CD14-positive monocyte (primary cell): ENCODE results near the gene MYO3B. TPM values are rescaled to one million over a fixed set of nuclear protein-coding genes. Genes with fewer than 3 reads are reported as not detected.
"Not testable (repeated sequence)": the region's sequence is repeated elsewhere in the genome, so short reads cannot be mapped to it uniquely, and the experiment has no call there.

Source experiments
- DNase-seq, 3 donors: peaks; one replicate each; pipeline ENCODE4 v3.0.0-alpha.2; 2011 to 2022
- H2AFZ ChIP-seq: 2 replicates; pipeline ENCODE4 v1.6.0; 2012; ENCODE audit warnings: mild to moderate bottlenecking, low read depth, low read length, inconsistent platforms; ENCODE audit not compliant: insufficient read depth, poor library complexity, severe bottlenecking
- H3K27ac ChIP-seq, 2 donors: 1 replicate in 1 of 2; 2 replicates in 1 of 2; pipeline ENCODE4 v1.5.1; 2012 to 2013; ENCODE audit warnings: low read length in 2 of 2, control low read depth in 1 of 2, inconsistent platforms in 1 of 2, low read depth in 1 of 2, mild to moderate bottlenecking in 1 of 2
- H3K27me3 ChIP-seq, 2 donors: one replicate each; pipeline versions ENCODE4 v1.6.0 to v1.6.1; 2011 to 2013; ENCODE audit warnings: low read length in 2 of 2; ENCODE audit not compliant: control insufficient read depth in 2 of 2, insufficient read depth in 2 of 2
- H3K36me3 ChIP-seq, 2 donors: replicated peaks in 1 of 2; 1 replicate in 1 of 2; 2 replicates in 1 of 2; pipeline versions ENCODE4 v1.5.1 to v1.6.1; 2012 to 2013; ENCODE audit warnings: low read length in 2 of 2, control low read depth in 1 of 2, inconsistent platforms in 1 of 2, mild to moderate bottlenecking in 1 of 2; ENCODE audit not compliant: insufficient read depth in 2 of 2, control insufficient read depth in 1 of 2
- H3K4me1 ChIP-seq, 2 donors: 1 replicate in 1 of 2; 2 replicates in 1 of 2; pipeline versions ENCODE4 v1.5.1 to v1.6.1; 2012 to 2013; ENCODE audit warnings: low read length in 2 of 2, control low read depth in 1 of 2, inconsistent platforms in 1 of 2, mild to moderate bottlenecking in 1 of 2, moderate library complexity in 1 of 2; ENCODE audit not compliant: insufficient read depth in 2 of 2, control insufficient read depth in 1 of 2
- H3K4me2 ChIP-seq: replicated peaks from 2 replicates; pipeline ENCODE3; 2012; ENCODE audit warnings: low read length, moderate library complexity, mild to moderate bottlenecking; ENCODE audit not compliant: poor library complexity, severe bottlenecking; ENCODE audit errors: extremely low read depth
- H3K4me3 ChIP-seq, 3 experiments: fragments of 200-600 bp in 1 of 3; sonication (generic) in 1 of 3; replicated peaks in 1 of 3; 1 replicate in 2 of 3; 2 replicates in 1 of 3; pipeline ENCODE4 v1.5.1; 2011 to 2013; ENCODE audit warnings: low read length in 3 of 3, mild to moderate bottlenecking in 3 of 3, control low read depth in 2 of 3, low read depth in 2 of 3, inconsistent platforms in 1 of 3, moderate library complexity in 1 of 3
- H3K79me2 ChIP-seq: 2 replicates; pipeline ENCODE4 v1.6.0; 2012; ENCODE audit warnings: mild to moderate bottlenecking, control low read depth, inconsistent platforms, low read length, moderate library complexity; ENCODE audit not compliant: insufficient read depth
- H3K9ac ChIP-seq: 2 replicates; pipeline ENCODE4 v1.6.0; 2017; ENCODE audit warnings: low read length, mild to moderate bottlenecking; ENCODE audit not compliant: insufficient read depth, poor library complexity, severe bottlenecking
- H3K9me3 ChIP-seq, 2 donors: replicated peaks in 1 of 2; 1 replicate in 1 of 2; 2 replicates in 1 of 2; pipeline versions ENCODE4 v1.5.1 to v1.6.1; 2012 to 2013; ENCODE audit warnings: low read length in 2 of 2, control low read depth in 1 of 2; ENCODE audit not compliant: control insufficient read depth in 1 of 2, insufficient read depth in 1 of 2
- H4K20me1 ChIP-seq: 2 replicates; pipeline ENCODE4 v1.6.0; 2012; ENCODE audit warnings: mild to moderate bottlenecking, low read length, control low read depth, moderate library complexity; ENCODE audit not compliant: insufficient read depth
- H3K27ac Mint-ChIP-seq, 7 donors: one replicate each; pipeline ENCODE4 v1.8.0; 2020; ENCODE audit warnings: mild to moderate bottlenecking in 7 of 7, mixed read lengths in 7 of 7, moderate library complexity in 6 of 7, inconsistent platforms in 2 of 7
- H3K27me3 Mint-ChIP-seq, 3 donors: one replicate each; pipeline ENCODE4 v1.8.0; 2021 to 2022; ENCODE audit warnings: low read depth in 3 of 3, mild to moderate bottlenecking in 3 of 3, mixed read lengths in 3 of 3, moderate library complexity in 3 of 3, inconsistent platforms in 1 of 3
- H3K36me3 Mint-ChIP-seq, 2 donors: one replicate each; pipeline ENCODE4 v1.8.0; 2020; ENCODE audit warnings: mixed read lengths in 2 of 2, inconsistent platforms in 1 of 2, mild to moderate bottlenecking in 1 of 2
- H3K4me1 Mint-ChIP-seq: one replicate; pipeline ENCODE4 v1.8.0; 2020; ENCODE audit warnings: mild to moderate bottlenecking, mixed read lengths
- H3K4me3 Mint-ChIP-seq, 2 donors: one replicate each; pipeline ENCODE4 v1.8.0; 2020; ENCODE audit warnings: mild to moderate bottlenecking in 2 of 2, mixed read lengths in 2 of 2, moderate library complexity in 1 of 2
- H3K9me3 Mint-ChIP-seq, 7 donors: one replicate each; pipeline ENCODE4 v1.8.0; 2020 to 2022; ENCODE audit warnings: mixed read lengths in 7 of 7, mild to moderate bottlenecking in 6 of 7, moderate library complexity in 6 of 7, inconsistent platforms in 2 of 7
- CTCF ChIP-seq: fragments of 200-600 bp; IDR thresholded peaks from one replicate; pipeline ENCODE4 v1.8.0; 2022; ENCODE audit warnings: antibody characterized with exemption, mild to moderate bottlenecking
- WGBS: methylation state at CpG from one replicate; pipeline ENCODE4 v1.1.5; 2013; ENCODE audit warnings: missing lambda C conversion rate; ENCODE audit not compliant: insufficient coverage; 5-methylcytosine and 5-hydroxymethylcytosine counted together
- intact Hi-C, 2 donors: fragments of 100-400 bp; cut with micrococcal nuclease; formaldehyde crosslinking; loops; one replicate each; pipeline versions ENCODE4 v1.15.0 to v1.15.1; 2023
- polyA plus RNA-seq, 3 donors: library from polyadenylated mRNA; depleted of rRNA in 1 of 3; unstranded in 2 of 3; stranded (reverse) in 1 of 3; fragments of 300-500 nt in 2 of 3; fragments of >200 nt in 1 of 3; fragmentation: Illumina TruSeq in 2 of 3; gene quantifications; 1 replicate in 2 of 3; 2 replicates in 1 of 3; pipeline ENCODE4 v1.2.3, GENCODE V29; 2012 to 2021

MYO3B gene
- polyA plus RNA-seq, 3 donors, result not detected

GRCh38 chr2:170212625-170213280, 34.8 kb downstream of the MYO3B start:
- H3K9me3 ChIP-seq, result no peaks in the 10 kb centered on the region
- no peak overlapping the region for H3K27ac ChIP-seq
- TF ChIP-seq CTCF, result no peak
- no peak overlapping the region for H3K27ac Mint-ChIP-seq
- H3K4me1 ChIP-seq, result no peaks in the 10 kb centered on the region
- H2AFZ ChIP-seq, result peak overlapping the region; percentile 18
- H3K4me2 ChIP-seq, result no peak overlapping the region
- no peak overlapping the region for H3K4me3 ChIP-seq
- no peaks in the 10 kb centered on the region for H3K27me3 ChIP-seq
- H4K20me1 ChIP-seq, result no peaks in the 10 kb centered on the region
- no peaks in the 10 kb centered on the region for H3K36me3 ChIP-seq
- no peaks in the 10 kb centered on the region for H3K79me2 ChIP-seq
- no peak for DNase-seq
- 21% methylated on average over 14 of the region's 14 CpGs for WGBS
- H3K9me3 Mint-ChIP-seq, result peaks cover 2 to 13% (median 3%) of the 10 kb centered on the region in 7 donors
- no peaks in the 10 kb centered on the region for H3K36me3 Mint-ChIP-seq
- peak overlapping the region in 1 of 2 donors; percentile 77 for H3K4me3 Mint-ChIP-seq
- H3K4me1 Mint-ChIP-seq, result peaks cover 11% of the 10 kb centered on the region
- no peak overlapping the region for H3K9ac ChIP-seq
- intact Hi-C loops, result no loop called here
- H3K27me3 Mint-ChIP-seq, result peaks cover 0 to 2% (median 1%) of the 10 kb centered on the region in 3 donors

GRCh38 chr2:170213281-170213625, 35.3 kb downstream of the MYO3B start:
- H3K27me3 ChIP-seq, H3K36me3 Mint-ChIP-seq, H3K4me2 ChIP-seq, H3K27ac Mint-ChIP-seq, H3K27me3 Mint-ChIP-seq, H3K27ac ChIP-seq, H3K4me3 ChIP-seq, H3K36me3 ChIP-seq, intact Hi-C loops, H4K20me1 ChIP-seq, H3K79me2 ChIP-seq, H3K4me1 ChIP-seq, H3K9me3 ChIP-seq, H3K9ac ChIP-seq, DNase-seq: not testable (repeated sequence)
- H3K4me1 Mint-ChIP-seq, result peaks cover 11% of the 10 kb centered on the region
- peaks cover 2 to 13% (median 3%) of the 10 kb centered on the region in 7 donors for H3K9me3 Mint-ChIP-seq
- WGBS, result 53% methylated on average over 4 of the region's 10 CpGs
- H3K4me3 Mint-ChIP-seq, result peak overlapping the region in 1 of 2 donors; percentile 77
- peak overlapping the region; percentile 18 for H2AFZ ChIP-seq
